Thoracic aorta (tissue), 2 donors: ENCODE data around the gene SPR. TPM values are rescaled to one million over a fixed set of nuclear protein-coding genes. Genes with fewer than 3 reads are reported as not detected.

Experiments
- ATAC-seq: fragments of 150-250 bp; one replicate; pipeline ENCODE4 v1.8.0; 2017; ENCODE audit warnings: low read depth; ENCODE audit not compliant: insufficient number of reproducible peaks, low FRiP score
- DNase-seq: peaks from one replicate; pipeline ENCODE4 v3.0.0-alpha.2; 2020; ENCODE audit warnings: low spot score
- H3K27ac ChIP-seq, 2 donors: fragments of 200-600 bp; sonication (generic); 1 replicate in 1 of 2; 2 replicates in 1 of 2; pipeline ENCODE4 v1.5.1; 2016; ENCODE audit warnings: mild to moderate bottlenecking in 2 of 2, moderate library complexity in 2 of 2
- H3K27me3 ChIP-seq: fragments of 200-600 bp; sonication (generic); replicated peaks from 2 replicates; pipeline ENCODE4 v1.6.0; 2016; ENCODE audit warnings: mild to moderate bottlenecking; ENCODE audit not compliant: insufficient read depth
- H3K36me3 ChIP-seq: fragments of 200-600 bp; sonication (generic); one replicate; pipeline ENCODE4 v1.5.1; 2016
- H3K4me1 ChIP-seq, 2 donors: fragments of 200-600 bp; sonication (generic); 1 replicate in 1 of 2; 2 replicates in 1 of 2; pipeline versions ENCODE4 v1.5.1 to v1.6.0; 2016; ENCODE audit warnings: low read depth in 2 of 2, mild to moderate bottlenecking in 1 of 2; ENCODE audit not compliant: control insufficient read depth in 1 of 2
- H3K4me3 ChIP-seq: fragments of 200-600 bp; sonication (generic); 2 replicates; pipeline ENCODE4 v1.5.1; 2016; ENCODE audit warnings: mild to moderate bottlenecking
- H3K9me3 ChIP-seq: fragments of 200-600 bp; sonication (generic); 2 replicates; pipeline ENCODE4 v1.5.1; 2016
- CTCF ChIP-seq: fragments of 200-600 bp; sonication (generic); IDR thresholded peaks from one replicate; pipeline ENCODE4 v1.5.1; 2019; ENCODE audit warnings: antibody characterized with exemption
- total RNA-seq, 2 donors: library from RNA; depleted of rRNA; stranded (reverse); fragments of >200 nt; gene quantifications; one replicate each; pipeline versions ENCODE4 v1.1.0 to v1.2.3, GENCODE V29; 2016

Gene SPR
- total RNA-seq, 2 donors from 2014 or later, result 26.1 to 42.6 TPM

- H3K4me3 ChIP-seq, result no peak overlapping the region
- no peaks in the 10 kb centered on the region for H3K9me3 ChIP-seq
- DNase-seq (no peak), ATAC-seq (no peak)
- H3K27me3 ChIP-seq, result peaks cover 11% of the 10 kb centered on the region
- H3K4me1 ChIP-seq, result no peaks in the 10 kb centered on the region
- TF ChIP-seq CTCF, result no peak
- no peaks in the 10 kb centered on the region for H3K36me3 ChIP-seq
- H3K27ac ChIP-seq, result no peak overlapping the region
Measured at GRCh38 chr2:72931280-72931910, 44.2 kb downstream of the SPR start.

GRCh38 chr2:72932045-72932740, 45.0 kb downstream of the SPR start:
- Histone ChIP-seq H3K27me3 (peaks cover 11% of the 10 kb centered on the region), H3K27ac (no peak overlapping the region)

GRCh38 chr2:72932805-72933204, 45.6 kb downstream of the SPR start:
- Histone ChIP-seq H3K4me3 (no peak overlapping the region), H3K9me3 (no peaks in the 10 kb centered on the region), H3K4me1 (no peaks in the 10 kb centered on the region), H3K27ac (no peak overlapping the region), H3K36me3 (no peaks in the 10 kb centered on the region), H3K27me3 (peaks cover 9% of the 10 kb centered on the region)
- no peak for TF ChIP-seq CTCF
- ATAC-seq (no peak), DNase-seq (no peak)

More at GRCh38 chr2:72932045-72932740, 45.0 kb downstream of the SPR start:
- TF ChIP-seq CTCF, result no peak
- H3K4me1 ChIP-seq, result no peaks in the 10 kb centered on the region
- no peaks in the 10 kb centered on the region for H3K9me3 ChIP-seq
- DNase-seq (no peak), ATAC-seq (no peak)
- H3K36me3 ChIP-seq, result no peaks in the 10 kb centered on the region
- no peak overlapping the region for H3K4me3 ChIP-seq

- no peaks in the 10 kb centered on the region for H3K9me3 ChIP-seq
- no peak for TF ChIP-seq CTCF
- no peaks in the 10 kb centered on the region for H3K4me1 ChIP-seq
- peaks cover 5% of the 10 kb centered on the region for H3K27me3 ChIP-seq
- no peaks in the 10 kb centered on the region for H3K36me3 ChIP-seq
- H3K4me3 ChIP-seq, result no peak overlapping the region
- H3K27ac ChIP-seq, result no peak overlapping the region
- no peak for ATAC-seq
- DNase-seq, result no peak
Measured at GRCh38 chr2:72933207-72933606, 46.0 kb downstream of the SPR start.

GRCh38 chr2:72933646-72934151, 46.5 kb downstream of the SPR start:
- peaks cover under 1% of the 10 kb centered on the region for H3K27me3 ChIP-seq
- no peak overlapping the region for H3K4me3 ChIP-seq
- no peak overlapping the region for H3K27ac ChIP-seq
- no peak for ATAC-seq
- TF ChIP-seq CTCF, result no peak
- no peaks in the 10 kb centered on the region for H3K4me1 ChIP-seq
- H3K9me3 ChIP-seq, result no peaks in the 10 kb centered on the region
- DNase-seq, result no peak
- H3K36me3 ChIP-seq, result no peaks in the 10 kb centered on the region
